ENCODE data around the gene ADD3. TPM values are rescaled to one million over a fixed set of nuclear protein-coding genes. Genes with fewer than 3 reads are reported as not detected.

The ADD3 gene
- total and polyA plus RNA-seq, 2 of the 13 experiments (the other 11 are each of a cell fraction or from before 2014, with no cell fraction given) = 44.7 to 57.5 TPM

DNA sequence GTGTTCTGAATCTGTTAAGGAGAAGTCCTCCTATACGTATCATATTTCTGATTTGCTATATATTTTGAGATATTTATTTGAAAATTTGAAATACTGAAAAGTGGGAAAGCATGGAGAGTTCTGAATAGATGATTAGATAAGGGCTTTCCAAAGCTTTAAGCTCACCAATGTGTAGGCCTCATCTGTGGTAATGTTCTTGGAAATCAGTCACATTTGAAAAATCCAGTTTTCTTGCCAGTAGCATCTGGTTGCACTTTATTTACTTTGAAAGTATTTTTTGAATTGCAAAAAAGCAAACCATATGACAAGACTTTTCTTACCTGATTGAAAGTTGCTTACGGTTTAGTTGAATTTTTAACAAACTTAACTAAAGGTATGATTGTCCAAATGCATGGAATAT lies 21.7 kb downstream of the ADD3 start (continued):
- TF ChIP-seq, protein P1, sequence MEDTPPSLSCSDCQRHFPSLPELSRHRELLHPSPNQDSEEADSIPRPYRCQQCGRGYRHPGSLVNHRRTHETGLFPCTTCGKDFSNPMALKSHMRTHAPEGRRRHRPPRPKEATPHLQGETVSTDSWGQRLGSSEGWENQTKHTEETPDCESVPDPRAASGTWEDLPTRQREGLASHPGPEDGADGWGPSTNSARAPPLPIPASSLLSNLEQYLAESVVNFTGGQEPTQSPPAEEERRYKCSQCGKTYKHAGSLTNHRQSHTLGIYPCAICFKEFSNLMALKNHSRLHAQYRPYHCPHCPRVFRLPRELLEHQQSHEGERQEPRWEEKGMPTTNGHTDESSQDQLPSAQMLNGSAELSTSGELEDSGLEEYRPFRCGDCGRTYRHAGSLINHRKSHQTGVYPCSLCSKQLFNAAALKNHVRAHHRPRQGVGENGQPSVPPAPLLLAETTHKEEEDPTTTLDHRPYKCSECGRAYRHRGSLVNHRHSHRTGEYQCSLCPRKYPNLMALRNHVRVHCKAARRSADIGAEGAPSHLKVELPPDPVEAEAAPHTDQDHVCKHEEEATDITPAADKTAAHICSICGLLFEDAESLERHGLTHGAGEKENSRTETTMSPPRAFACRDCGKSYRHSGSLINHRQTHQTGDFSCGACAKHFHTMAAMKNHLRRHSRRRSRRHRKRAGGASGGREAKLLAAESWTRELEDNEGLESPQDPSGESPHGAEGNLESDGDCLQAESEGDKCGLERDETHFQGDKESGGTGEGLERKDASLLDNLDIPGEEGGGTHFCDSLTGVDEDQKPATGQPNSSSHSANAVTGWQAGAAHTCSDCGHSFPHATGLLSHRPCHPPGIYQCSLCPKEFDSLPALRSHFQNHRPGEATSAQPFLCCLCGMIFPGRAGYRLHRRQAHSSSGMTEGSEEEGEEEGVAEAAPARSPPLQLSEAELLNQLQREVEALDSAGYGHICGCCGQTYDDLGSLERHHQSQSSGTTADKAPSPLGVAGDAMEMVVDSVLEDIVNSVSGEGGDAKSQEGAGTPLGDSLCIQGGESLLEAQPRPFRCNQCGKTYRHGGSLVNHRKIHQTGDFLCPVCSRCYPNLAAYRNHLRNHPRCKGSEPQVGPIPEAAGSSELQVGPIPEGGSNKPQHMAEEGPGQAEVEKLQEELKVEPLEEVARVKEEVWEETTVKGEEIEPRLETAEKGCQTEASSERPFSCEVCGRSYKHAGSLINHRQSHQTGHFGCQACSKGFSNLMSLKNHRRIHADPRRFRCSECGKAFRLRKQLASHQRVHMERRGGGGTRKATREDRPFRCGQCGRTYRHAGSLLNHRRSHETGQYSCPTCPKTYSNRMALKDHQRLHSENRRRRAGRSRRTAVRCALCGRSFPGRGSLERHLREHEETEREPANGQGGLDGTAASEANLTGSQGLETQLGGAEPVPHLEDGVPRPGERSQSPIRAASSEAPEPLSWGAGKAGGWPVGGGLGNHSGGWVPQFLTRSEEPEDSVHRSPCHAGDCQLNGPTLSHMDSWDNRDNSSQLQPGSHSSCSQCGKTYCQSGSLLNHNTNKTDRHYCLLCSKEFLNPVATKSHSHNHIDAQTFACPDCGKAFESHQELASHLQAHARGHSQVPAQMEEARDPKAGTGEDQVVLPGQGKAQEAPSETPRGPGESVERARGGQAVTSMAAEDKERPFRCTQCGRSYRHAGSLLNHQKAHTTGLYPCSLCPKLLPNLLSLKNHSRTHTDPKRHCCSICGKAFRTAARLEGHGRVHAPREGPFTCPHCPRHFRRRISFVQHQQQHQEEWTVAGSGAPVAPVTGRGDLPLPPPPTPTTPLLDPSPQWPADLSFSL (CRISPR knock-in tag; IDR thresholded peaks at IDR 0.05) = no peak
- TF ChIP-seq TBX2 (CRISPR knock-in tag; IDR thresholded peaks at IDR 0.05; ENCODE audit: borderline replicate concordance) (no peak), ZNF841 (CRISPR knock-in tag; IDR thresholded peaks at IDR 0.05; ENCODE audit: borderline replicate concordance) (no peak), TEAD3 (CRISPR knock-in tag; optimal IDR thresholded peaks at IDR 0.05; ENCODE audit: borderline replicate concordance) (no peak), ZNF432 (CRISPR knock-in tag; IDR thresholded peaks at IDR 0.05; ENCODE audit: borderline replicate concordance) (no peak), KAT2B (IDR thresholded peaks at IDR 0.05; ENCODE audit: borderline replicate concordance, low read depth, low read length) (no peak)
- TF ChIP-seq, protein P2, sequence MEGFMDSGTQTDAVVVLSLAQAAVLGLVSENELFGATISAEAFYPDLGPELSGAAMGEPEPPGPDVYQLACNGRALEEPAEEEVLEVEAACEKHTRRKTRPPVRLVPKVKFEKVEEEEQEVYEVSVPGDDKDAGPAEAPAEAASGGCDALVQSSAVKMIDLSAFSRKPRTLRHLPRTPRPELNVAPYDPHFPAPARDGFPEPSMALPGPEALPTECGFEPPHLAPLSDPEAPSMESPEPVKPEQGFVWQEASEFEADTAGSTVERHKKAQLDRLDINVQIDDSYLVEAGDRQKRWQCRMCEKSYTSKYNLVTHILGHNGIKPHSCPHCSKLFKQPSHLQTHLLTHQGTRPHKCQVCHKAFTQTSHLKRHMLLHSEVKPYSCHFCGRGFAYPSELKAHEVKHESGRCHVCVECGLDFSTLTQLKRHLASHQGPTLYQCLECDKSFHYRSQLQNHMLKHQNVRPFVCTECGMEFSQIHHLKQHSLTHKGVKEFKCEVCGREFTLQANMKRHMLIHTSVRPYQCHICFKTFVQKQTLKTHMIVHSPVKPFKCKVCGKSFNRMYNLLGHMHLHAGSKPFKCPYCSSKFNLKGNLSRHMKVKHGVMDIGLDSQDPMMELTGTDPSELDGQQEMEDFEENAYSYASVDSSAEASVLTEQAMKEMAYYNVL (CRISPR knock-in tag; IDR thresholded peaks at IDR 0.05; ENCODE audit: borderline replicate concordance) = no peak
- TF ChIP-seq, protein P3, sequence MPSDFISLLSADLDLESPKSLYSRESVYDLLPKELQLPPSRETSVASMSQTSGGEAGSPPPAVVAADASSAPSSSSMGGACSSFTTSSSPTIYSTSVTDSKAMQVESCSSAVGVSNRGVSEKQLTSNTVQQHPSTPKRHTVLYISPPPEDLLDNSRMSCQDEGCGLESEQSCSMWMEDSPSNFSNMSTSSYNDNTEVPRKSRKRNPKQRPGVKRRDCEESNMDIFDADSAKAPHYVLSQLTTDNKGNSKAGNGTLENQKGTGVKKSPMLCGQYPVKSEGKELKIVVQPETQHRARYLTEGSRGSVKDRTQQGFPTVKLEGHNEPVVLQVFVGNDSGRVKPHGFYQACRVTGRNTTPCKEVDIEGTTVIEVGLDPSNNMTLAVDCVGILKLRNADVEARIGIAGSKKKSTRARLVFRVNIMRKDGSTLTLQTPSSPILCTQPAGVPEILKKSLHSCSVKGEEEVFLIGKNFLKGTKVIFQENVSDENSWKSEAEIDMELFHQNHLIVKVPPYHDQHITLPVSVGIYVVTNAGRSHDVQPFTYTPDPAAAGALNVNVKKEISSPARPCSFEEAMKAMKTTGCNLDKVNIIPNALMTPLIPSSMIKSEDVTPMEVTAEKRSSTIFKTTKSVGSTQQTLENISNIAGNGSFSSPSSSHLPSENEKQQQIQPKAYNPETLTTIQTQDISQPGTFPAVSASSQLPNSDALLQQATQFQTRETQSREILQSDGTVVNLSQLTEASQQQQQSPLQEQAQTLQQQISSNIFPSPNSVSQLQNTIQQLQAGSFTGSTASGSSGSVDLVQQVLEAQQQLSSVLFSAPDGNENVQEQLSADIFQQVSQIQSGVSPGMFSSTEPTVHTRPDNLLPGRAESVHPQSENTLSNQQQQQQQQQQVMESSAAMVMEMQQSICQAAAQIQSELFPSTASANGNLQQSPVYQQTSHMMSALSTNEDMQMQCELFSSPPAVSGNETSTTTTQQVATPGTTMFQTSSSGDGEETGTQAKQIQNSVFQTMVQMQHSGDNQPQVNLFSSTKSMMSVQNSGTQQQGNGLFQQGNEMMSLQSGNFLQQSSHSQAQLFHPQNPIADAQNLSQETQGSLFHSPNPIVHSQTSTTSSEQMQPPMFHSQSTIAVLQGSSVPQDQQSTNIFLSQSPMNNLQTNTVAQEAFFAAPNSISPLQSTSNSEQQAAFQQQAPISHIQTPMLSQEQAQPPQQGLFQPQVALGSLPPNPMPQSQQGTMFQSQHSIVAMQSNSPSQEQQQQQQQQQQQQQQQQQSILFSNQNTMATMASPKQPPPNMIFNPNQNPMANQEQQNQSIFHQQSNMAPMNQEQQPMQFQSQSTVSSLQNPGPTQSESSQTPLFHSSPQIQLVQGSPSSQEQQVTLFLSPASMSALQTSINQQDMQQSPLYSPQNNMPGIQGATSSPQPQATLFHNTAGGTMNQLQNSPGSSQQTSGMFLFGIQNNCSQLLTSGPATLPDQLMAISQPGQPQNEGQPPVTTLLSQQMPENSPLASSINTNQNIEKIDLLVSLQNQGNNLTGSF (CRISPR knock-in tag; IDR thresholded peaks at IDR 0.05) = no peak
- TF ChIP-seq, protein P4, sequence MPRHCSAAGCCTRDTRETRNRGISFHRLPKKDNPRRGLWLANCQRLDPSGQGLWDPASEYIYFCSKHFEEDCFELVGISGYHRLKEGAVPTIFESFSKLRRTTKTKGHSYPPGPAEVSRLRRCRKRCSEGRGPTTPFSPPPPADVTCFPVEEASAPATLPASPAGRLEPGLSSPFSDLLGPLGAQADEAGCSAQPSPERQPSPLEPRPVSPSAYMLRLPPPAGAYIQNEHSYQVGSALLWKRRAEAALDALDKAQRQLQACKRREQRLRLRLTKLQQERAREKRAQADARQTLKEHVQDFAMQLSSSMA (CRISPR knock-in tag; IDR thresholded peaks at IDR 0.05) = no peak

All from HepG2 (cell line).